ENCODE data around the gene RNF43.

DNA sequence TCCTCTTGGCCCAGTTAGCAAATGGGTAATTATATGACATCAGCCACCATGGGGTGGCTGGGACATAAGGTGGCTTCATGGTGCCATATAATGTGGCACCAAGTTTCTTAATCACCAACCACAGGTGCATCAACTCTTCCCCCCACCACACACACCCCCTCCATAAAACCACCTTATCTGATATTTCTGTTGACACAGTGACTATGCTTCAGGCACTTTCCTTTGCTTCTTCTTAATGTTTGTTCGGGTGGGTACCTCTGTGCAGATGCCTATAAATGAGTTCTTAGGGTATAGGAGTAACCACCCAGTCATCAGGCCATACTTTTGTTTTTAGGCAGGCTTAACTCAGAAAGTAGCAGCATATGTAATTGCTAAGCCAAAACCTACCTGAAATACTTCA, 29.5 kb downstream of the RNF43 start:
- TF ChIP-seq, protein P1, sequence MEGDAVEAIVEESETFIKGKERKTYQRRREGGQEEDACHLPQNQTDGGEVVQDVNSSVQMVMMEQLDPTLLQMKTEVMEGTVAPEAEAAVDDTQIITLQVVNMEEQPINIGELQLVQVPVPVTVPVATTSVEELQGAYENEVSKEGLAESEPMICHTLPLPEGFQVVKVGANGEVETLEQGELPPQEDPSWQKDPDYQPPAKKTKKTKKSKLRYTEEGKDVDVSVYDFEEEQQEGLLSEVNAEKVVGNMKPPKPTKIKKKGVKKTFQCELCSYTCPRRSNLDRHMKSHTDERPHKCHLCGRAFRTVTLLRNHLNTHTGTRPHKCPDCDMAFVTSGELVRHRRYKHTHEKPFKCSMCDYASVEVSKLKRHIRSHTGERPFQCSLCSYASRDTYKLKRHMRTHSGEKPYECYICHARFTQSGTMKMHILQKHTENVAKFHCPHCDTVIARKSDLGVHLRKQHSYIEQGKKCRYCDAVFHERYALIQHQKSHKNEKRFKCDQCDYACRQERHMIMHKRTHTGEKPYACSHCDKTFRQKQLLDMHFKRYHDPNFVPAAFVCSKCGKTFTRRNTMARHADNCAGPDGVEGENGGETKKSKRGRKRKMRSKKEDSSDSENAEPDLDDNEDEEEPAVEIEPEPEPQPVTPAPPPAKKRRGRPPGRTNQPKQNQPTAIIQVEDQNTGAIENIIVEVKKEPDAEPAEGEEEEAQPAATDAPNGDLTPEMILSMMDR (IDR thresholded peaks at IDR 0.05; ENCODE audit: poor library complexity, severe bottlenecking), result no peak
- TF ChIP-seq RAD21 (conservative IDR thresholded peaks at IDR 0.05), result no peak
- TF ChIP-seq TAF1 (IDR thresholded peaks at IDR 0.05; ENCODE audit: low read depth), result no peak
- TF ChIP-seq POLR2AphosphoS5 (IDR thresholded peaks at IDR 0.05), result no peak
- no peak for TF ChIP-seq EZH2 (IDR thresholded peaks at IDR 0.05; ENCODE audit: borderline replicate concordance, insufficient read depth, low read length, poor library complexity, severe bottlenecking)

Measured in neural cell (in vitro differentiated cells).